Esophagus muscularis mucosa (tissue), 4 donors: Measurements from ENCODE around the gene MAP6.

Experiments
- EP300 ChIP-seq: sonication (generic); formaldehyde crosslinking; IDR thresholded peaks from one replicate; pipeline ENCODE4 v1.6.1; 2017; ENCODE audit warnings: antibody characterized with exemption
- POLR2AphosphoS5 ChIP-seq, 2 donors: sonication (generic); formaldehyde crosslinking; IDR thresholded peaks; one replicate each; pipeline ENCODE4 v1.6.1; 2017; ENCODE audit warnings: antibody characterized with exemption in 2 of 2
- TF ChIP-seq, protein P1 (sequence below), 3 experiments: fragments of 200-600 bp in 2 of 3; fragments of 450-650 bp in 1 of 3; sonication (generic) in 2 of 3; IDR thresholded peaks; one replicate each; pipeline ENCODE4 v1.5.1; 2017 to 2019; ENCODE audit warnings: antibody characterized with exemption in 3 of 3, mild to moderate bottlenecking in 2 of 3, moderate library complexity in 1 of 3

DNA sequence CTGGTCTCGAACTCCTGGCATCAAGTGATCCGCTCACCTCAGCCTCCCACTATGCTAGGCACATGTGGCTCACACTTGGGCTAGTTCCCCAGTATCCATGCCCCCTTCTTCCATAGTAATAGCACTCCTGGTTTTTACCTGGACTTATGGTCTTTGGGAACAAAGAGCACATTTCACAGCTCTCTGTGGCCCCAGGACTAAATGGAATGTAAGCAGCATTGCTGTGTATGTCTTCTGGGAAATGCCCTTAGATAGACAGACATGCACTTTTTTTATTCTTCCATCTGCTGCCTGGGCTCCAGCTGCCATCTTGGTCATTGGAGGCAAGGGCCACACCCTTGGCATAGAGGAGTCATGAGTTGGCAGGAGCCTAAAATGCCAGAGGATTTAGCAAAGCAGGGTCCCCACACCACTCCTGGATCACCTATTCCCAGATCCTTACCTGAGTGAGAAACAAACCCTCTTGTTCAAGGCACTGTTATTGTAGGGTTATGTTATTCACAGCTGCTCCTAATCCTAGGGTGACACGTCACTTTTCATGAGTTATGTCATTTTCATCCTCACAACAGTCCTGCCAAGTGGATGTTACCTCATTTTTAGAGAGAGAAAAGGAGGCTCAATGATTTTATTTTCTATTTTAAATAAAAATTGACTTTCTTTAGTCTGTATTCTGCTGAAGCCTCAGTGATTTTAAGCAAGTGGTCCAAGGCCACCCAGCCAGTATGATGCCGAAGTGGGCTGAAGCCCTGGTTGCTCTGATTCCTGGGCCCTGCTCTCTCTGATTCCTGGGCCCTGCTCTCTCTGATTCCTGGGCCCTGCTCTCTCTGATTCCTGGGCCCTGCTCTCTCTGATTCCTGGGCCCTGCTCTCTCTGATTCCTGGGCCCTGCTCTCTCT, 127.4 kb downstream of the MAP6 start:
- TF ChIP-seq, protein P1, sequence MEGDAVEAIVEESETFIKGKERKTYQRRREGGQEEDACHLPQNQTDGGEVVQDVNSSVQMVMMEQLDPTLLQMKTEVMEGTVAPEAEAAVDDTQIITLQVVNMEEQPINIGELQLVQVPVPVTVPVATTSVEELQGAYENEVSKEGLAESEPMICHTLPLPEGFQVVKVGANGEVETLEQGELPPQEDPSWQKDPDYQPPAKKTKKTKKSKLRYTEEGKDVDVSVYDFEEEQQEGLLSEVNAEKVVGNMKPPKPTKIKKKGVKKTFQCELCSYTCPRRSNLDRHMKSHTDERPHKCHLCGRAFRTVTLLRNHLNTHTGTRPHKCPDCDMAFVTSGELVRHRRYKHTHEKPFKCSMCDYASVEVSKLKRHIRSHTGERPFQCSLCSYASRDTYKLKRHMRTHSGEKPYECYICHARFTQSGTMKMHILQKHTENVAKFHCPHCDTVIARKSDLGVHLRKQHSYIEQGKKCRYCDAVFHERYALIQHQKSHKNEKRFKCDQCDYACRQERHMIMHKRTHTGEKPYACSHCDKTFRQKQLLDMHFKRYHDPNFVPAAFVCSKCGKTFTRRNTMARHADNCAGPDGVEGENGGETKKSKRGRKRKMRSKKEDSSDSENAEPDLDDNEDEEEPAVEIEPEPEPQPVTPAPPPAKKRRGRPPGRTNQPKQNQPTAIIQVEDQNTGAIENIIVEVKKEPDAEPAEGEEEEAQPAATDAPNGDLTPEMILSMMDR (IDR thresholded peaks at IDR 0.05): no peak
- TF ChIP-seq EP300 (no peak), POLR2AphosphoS5 (IDR thresholded peaks at IDR 0.05) (no peak)
